GM19395 (cell line): Measurements from ENCODE around the gene OGT.
"Not testable (repeated sequence)": the region's sequence is repeated elsewhere in the genome, so short reads cannot be mapped to it uniquely, and the experiment has no call there.

Source experiments
- ATAC-seq: cut with Tn5 transposase; IDR thresholded peaks from one replicate; pipeline ENCODE4 v1.9.1; 2021; ENCODE audit warnings: mild to moderate bottlenecking, moderate library complexity; ENCODE audit not compliant: unreplicated experiment

OGT gene

DNA sequence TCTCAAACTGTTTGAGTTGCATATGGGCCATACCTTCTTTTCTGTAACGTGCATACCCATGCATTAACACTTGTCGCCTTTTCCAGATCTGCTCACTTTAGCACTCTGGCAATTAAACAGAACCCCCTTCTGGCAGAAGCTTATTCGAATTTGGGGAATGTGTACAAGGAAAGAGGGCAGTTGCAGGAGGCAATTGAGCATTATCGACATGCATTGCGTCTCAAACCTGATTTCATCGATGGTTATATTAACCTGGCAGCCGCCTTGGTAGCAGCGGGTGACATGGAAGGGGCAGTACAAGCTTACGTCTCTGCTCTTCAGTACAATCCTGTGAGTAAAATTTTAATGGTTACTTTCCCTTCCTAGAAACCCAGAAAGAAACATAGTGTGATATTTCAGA is 4.8 kb downstream of the OGT start:
- no peak for ATAC-seq

- peak; percentile 27 for ATAC-seq
Observed at GRCh38 chrX:71540801-71541200, 7.9 kb downstream of the OGT start.

DNA sequence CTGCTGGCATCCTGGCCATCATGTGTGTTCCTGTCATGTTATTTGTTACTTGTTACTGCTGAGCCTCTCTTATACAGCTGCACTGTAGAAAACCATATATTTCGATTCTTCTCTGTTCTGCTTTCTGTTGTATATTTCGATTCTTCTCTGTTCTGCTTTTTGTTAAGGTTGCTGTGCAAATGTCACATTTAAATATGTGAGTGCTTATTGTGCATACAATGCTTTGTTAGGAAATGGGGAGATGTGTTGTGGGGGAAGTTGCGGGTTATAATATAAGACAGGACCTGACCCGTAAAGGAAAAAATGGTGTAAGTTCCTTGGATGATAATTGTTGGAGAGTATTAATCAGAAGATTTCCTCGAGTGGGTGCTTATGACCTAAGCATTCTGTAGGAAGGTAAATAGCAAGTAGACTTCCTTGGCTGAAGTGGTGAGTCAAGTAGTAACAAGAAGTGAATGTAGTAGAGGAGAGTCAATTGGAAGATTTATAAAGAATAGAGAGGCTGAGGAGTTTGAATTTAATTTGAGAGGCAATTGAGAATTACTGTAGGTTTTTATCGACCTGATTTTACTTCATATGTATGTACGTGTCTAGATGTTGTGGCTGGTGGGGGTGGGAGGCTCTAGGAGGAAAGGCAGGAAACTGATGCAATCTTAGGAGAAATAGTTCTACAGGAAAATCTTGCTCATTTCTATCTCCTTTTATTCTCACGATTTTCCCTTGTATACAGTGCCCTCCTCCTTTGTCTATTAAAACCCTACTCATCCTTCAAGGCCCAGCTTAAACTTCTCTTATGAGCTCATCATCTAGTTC is 8.5 kb downstream of the OGT start:
- peak; percentile 85 for ATAC-seq

GRCh38 chrX:71542411-71542810 is 9.5 kb downstream of the OGT start:
- no peak for ATAC-seq

DNA sequence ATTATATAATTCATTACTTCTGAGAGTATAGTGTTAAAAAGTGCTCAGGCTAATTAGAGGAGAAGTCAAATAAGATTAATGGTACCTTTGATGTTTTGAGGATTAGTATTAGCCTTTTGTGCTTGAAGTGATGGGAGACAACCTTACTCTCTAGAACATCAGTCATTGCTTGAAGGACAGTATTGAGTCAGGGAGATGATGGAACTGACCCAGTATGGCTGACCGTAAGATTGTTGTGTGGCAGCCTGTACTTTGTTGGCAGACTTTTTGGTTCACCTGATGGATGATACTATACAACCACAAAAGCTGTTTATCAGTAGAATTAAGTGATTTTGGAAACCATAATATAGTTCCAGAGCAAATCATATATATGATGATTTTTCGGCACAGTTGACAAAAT is 9.9 kb downstream of the OGT start:
- ATAC-seq, result no peak

DNA sequence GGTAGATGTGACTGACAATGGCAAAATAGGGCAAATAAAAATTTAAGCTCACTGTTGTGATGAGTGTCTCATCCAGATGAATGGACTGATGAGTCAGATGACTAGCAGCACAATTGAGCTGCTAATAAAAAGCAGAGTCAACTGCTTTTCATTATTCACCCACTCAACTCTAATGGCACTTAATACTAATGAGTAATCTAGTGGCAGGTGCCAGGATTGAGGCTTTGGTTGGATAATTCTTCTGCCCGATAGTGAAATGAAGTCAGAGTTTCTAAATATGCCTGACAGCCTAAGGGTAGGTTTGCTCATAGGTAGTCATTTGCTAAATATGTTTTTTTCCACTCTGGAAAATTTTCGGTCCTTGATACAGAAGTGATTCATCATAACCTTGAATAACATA is 10.4 kb downstream of the OGT start:
- ATAC-seq, result no peak

- ATAC-seq, result no peak
Observed at GRCh38 chrX:71545364-71545763, 12.5 kb downstream of the OGT start.

- ATAC-seq, result no peak
Observed at GRCh38 chrX:71546879-71547278, 14.0 kb downstream of the OGT start.

- ATAC-seq, result no peak
Observed at GRCh38 chrX:71547339-71547738, 14.4 kb downstream of the OGT start.

DNA sequence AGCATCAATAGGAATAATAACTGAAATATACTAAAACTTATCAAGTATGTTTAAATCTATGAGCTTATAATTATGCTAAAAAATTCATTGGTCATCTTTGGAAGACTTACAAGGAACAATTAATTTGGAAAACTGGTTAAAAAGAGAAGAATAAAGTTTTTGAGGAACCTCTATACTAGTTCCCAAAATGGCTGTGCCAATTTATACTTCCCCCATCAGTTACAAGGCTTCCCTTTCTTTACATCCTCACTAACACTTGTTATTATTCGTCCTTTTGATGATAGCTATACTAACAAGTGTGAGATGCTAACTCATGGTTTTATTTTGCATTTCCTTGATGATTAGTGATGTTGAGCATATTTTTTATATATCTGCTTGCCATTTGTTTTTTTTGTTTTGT is 17.1 kb downstream of the OGT start:
- ATAC-seq, result no peak

DNA sequence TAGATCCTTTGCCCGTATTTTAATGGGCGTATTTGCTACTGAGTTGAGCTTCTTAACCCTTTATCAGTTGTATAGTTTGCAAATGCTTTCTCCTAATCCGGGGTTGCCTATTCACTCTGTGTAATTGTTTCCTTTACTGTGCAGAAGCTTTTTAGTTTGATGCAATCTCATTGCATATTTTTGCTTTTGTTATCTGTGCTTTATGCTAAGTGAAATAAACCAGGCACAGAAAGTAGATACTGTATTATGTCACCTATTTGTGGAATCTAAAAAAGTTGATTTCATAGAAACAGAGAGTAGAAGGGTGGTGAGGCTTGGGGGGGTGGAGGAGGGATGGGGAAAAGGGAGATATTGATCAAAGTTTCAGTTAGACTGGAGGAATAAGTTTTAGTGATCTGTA is 17.7 kb downstream of the OGT start:
- ATAC-seq, result no peak

DNA sequence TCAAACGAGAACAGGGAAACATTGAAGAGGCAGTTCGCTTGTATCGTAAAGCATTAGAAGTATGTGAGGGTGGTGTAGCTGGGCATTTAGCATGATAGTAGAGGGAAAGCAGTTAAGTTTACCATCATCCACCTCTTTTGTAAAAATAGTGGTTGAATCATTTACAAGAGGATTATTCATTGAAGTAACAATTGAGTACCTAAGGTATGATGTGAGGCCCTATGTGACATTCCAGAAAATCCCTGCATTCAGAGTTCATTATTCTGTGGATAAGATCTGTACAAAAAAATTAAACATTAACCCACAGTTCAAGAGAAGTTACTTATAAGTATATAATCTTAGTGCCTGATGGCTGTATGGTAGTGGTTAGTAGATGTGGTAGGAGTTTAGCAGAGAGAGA is 23.1 kb downstream of the OGT start:
- no peak for ATAC-seq

DNA sequence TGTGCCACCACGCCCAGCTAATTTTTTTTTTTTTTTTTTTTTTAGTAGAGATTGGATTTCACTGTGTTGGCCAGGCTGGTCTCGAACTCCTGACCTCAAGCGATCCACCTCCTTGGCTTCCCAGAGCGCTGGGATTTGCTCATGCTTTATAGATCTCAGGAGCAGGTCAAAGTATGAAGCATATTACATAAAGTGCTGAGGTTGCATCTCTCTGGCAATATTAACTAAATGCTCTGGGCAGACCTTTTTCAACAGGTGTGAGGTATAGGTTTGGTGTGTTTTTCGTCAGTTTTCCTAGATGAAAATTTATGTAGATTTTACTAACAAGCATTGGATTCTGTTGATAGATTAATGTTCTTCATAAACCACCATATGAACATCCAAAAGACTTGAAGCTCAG is 26.0 kb downstream of the OGT start:
- no peak for ATAC-seq

GRCh38 chrX:71559773-71560172 is 26.9 kb downstream of the OGT start:
- ATAC-seq, result not testable (repeated sequence)

DNA sequence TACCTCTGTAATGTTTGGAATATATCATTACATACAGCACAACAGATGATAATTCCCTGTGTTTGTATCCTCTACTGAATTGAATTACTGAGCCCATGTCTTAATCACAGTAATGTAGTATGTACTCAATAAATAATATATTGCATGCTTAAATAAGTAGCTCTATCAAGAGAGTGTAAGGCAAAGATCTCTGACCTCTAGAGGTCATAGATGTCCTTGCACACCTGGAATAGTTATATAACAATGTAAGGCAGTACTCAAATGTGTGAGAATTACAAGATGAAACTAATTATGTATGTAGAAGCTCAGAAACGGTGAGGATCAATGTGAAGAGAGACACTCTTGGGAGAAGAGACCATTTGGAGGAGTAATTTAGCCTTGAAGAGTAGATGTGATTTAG is 31.0 kb downstream of the OGT start:
- ATAC-seq, result no peak

- ATAC-seq, result no peak
Observed at GRCh38 chrX:71565474-71566041, 32.7 kb downstream of the OGT start.

- not testable (repeated sequence) for ATAC-seq
Observed at GRCh38 chrX:71571390-71571789, 38.5 kb downstream of the OGT start.

DNA sequence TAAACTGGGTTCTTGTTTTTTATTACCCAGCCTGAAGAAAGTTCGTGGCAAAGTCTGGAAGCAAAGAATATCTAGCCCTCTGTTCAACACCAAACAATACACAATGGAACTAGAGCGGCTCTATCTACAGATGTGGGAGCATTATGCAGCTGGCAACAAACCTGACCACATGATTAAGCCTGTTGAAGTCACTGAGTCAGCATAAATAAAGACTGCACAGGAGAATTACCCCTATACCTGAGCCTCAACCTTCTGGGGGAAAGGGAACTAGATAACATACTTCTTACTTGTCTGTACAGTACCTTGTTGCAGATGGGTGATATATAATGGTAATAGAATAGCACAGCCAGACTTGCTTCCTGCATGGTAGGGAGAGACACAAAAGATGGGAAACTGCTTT is 40.7 kb downstream of the OGT start:
- ATAC-seq, result no peak

GRCh38 chrX:71577682-71578081 is 44.8 kb downstream of the OGT start:
- ATAC-seq, result no peak

DNA sequence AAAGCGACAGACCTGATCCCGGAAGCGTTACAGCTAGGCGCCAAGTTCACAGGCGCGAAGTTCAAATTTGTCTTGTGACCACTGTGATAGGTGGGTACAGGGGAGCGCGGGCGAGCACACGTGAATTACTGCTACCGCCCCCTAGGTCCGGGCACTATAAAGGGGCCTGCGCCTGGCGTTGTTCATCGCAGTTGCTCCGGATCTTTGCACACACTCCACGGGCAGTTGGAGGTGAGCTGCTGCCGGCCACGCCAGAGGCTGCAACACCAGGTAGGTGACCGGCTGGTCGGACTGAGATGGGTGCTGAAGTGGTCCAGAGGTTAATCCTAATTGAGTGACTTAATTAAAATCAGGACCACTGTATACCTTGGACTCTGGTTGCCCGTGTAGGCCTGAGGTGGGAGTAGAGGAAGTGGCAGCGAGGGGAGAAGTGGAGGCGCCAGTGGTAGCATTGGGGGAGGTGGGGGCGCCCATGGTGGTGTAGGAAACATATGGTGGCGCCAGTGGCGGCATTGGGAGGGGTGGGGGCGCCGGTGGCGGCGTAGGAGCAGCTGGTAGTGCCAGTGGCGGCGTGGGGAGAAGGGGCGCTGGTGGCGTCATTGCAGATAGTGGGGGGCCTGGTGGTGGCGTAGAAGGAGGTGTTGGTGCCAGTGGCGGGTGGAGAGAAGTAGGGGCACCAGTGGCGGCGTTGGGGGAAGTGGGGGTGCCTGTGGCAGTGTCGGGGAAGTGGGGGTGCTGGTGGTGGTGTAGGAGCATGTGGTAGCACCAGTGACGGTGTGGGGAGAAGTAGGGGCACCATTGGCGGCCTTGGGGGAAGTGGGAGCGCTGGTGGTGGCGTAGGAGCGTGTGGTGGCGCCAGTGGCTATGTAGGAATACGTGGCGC is 45.6 kb downstream of the OGT start, which contains the start of gene GCNA:
Gene GCNA (plus strand): TSS at position 185 of the 883 bp plus-strand sequence. CDS start 2,385 bp downstream, outside the sequence.
- no peak for ATAC-seq

DNA sequence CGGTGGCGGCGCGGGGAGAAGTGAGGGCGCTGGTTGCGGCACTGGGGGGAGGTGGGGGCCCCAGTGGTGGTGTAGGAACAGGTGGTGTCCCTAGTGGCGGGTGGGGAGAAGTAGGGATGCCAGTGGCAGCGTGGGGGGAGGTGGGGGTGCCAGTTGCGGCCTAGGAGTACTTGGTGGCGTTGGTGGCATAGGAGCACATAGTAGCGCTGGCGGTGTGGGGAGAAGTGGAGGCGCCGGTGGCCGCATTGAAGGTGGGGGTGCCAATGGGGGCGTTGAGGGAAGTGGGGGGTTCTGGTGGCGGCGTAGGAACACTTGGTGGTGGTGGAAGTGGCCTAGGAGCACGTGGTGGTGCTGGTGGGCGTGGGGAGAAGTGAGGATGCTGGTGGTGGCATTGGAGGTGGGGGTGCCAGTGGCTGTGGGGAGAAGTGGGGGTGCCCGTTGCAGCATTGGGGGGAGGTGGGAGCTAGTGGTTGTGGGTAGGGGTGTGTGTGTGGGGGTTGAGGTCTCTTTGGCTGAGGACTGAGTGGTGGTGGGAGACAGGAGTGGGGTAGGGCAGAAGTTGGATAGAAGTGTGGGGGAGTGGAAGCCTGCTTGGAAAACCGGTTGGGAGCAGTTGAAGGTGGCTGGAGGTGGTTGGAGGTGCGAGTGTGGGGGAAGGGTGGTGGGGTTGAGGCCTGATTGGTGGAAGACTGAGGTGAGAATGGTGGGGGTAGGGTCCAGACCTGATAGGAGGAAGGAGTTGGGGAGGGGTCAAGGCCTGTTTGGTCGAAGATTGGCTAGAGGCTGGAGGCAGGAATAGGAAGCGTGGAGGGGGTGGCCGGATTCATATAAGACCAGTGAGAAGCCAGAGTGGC is 46.5 kb downstream of the OGT start:
- ATAC-seq, result no peak
